Stimulated activated CD4-positive, alpha-beta T cell treated with anti-CD3 and anti-CD28 coated beads, Interleukin-2, amount 100 ng/mL, for 48 hours (primary cell): Measurements from ENCODE around the gene GNB4.

ENCODE experiments used
- DNase-seq, 2 donors: peaks; one replicate each; pipeline ENCODE4 v3.0.0-alpha.2; 2020

GNB4 gene

DNA sequence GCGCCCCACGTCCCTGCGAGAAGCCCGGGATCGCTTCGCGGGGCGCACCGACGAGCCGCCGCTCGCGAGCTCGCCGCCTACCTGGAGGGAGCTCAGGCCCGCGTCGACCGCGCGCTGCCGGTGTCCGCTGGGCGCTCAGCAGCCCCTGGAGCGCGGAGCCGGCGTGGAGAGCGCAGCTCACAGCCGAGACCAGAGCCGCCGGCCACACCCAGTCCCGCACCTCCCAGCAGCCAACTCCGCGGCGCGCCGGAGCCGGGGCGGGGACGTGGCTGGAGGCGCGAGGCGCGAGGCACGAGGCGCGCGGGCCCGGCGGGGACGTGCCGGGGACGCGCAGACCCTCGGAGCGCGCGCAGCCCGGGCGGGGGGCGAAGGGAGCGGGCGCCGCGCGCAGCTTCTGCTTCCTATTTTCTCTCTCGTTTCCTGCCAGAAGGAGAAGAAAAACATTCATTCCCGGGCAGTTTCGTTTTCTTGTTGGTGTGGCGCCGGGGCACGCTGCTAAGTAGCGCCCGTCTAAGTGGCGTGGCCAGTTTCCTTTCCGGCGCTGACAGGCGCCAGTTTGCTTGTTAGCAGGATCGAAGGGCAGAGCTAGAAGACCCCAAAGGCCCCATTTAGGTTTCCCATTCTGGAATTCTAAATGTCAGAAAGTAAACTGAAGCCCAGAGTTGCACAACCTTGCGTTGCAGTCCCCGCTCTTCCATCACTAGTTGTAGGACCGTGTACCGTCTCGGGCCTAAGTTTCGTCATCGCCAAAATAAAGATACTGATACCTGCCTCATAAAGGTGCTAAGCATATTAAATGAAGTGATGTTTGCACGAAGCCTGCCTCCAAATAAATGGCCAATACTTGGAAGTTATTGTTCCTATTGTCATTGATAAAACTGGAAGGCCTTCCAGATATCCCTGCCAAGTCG lies at the start of gene GNB4:
Gene GNB4, minus strand, starts transcription at position 206 of the 911 bp plus-strand sequence. CDS start 25,270 bp downstream, outside the sequence.
- DNase-seq, result peak; percentile 15 to 41

DNA sequence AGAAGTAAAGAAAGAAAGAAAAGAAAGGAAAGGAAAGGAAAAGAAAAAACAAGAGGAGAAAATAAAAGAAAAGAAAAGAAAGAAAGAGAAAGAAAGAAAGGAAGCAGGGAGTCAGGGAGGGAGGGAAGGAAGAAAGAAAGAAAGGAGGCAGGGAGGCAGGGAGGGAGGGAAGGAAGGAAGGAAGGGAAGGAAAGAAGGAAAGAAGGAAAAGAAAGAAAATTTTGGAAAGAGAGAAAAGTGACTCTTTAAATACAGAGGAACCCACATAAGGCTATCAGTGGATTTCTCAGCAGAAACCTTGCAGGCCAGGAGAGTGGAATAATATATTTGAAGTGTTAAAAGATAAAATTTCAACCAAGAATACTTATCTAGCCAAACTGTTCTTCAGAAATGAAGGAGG lies 44.2 kb upstream of the GNB4 start:
- no peak for DNase-seq

DNA sequence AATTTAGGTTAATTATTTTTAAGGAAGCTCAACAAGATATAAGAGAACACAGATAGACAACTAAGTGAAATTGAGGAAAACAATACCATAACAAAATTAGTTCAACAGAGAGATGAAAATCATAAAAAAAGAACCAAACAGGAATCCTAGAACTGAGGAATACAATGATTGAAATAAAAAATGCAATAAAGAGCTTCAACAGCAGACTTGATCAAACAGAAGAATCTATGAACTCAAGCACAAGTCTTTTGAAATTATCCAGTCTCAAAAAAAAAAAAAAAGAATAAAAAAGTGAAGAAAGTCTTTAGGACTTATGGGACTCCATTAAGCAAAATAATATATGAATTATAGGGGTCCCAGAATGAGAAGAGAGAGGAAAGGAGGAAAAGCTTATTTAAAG lies 42.0 kb upstream of the GNB4 start:
- no peak for DNase-seq

DNA sequence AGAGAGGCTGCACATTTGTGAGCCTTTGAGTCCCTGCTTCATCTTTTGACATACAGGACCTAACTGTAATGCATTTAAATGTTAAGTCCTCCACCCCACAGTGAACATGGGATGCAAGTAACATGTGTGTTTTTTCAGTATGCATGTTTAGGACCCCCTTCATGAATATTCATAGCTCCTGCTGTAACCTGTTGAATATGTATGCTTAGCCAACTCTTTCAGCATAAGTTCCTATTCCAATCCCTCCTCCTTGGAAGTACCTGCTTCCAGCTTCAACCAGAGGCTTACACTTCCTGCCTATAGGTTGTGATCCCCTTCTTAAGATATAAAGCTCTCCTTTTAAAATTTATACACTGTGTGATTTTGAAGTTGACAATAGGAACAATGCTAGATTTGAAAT lies 36.9 kb upstream of the GNB4 start:
- DNase-seq, result no peak

DNA sequence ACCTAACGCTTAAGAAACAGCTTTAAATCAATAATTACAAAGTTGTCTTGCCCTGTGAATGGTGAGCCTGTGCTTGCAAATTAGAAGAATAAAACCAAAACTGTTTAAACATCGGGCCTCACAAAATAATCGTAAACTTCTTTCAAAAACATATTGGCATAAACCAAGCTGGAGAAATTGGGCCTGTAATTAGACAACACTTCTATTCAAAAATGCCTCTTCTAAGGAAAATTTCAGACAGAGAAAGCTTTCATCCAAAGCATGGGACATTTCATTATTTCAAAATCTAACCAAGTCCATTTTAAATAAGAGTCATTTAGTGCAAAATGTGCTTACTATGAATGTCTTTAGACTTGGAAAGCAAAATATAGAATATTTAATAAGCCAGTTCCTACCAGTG lies 35.5 kb upstream of the GNB4 start:
- no peak for DNase-seq

DNA sequence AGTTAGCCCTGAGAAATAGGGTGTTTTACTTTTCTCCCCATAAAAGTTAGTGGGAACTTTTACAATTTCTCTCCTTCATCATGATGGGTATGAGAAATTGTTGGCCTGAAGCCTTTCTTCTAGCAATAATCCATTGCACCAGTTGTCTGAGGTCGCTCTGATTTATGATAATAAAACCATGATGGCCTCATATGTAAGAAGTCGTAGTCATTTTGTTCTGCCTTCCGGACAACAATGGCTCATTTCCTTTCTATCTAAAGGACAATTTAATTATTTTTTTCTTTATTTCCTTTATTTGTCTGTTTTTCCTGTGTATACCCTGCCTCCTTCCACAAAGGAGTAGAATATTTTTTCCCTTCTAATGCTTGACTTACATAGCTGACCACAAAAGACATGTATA lies 31.6 kb upstream of the GNB4 start:
- DNase-seq, result no peak

DNA sequence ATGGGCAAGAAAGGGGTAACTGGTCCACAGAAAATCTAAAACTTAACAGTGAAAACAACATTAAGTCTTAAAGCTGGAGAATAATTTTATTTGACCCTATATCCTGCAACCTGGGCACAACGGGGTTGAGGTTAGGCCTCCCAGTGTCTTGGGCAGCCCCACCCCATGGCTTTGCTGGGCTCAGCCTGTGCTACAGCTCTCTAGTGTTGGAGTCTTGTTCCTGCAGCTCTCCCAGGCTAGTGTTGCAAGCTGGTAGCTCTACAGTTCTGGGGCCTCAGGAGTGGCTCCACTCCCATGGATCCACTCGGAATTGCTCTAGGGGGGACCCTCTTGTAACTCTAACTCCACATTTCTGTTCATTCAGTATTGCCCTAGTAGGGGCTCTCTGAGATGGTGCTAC lies 24.9 kb upstream of the GNB4 start:
- no peak for DNase-seq

DNA sequence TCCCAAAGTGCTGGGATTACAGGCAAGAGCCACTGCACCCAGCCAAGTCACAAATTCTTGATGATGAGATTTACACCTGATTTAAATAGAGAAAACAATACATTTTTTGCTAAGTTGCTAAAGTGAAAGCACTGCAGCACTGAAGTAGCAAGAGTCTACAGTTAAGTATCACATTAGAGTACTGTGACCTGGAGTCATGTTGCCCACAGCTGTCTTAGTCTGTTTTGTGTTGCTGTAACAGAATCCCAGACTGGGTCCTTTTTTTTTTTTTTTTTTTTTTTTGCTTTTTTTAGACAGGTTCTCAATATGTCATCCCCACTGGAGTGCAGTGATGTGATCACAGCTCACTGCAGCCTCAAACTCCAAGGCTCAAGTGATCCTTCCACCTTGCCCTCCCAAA lies 23.2 kb upstream of the GNB4 start:
- no peak for DNase-seq

DNA sequence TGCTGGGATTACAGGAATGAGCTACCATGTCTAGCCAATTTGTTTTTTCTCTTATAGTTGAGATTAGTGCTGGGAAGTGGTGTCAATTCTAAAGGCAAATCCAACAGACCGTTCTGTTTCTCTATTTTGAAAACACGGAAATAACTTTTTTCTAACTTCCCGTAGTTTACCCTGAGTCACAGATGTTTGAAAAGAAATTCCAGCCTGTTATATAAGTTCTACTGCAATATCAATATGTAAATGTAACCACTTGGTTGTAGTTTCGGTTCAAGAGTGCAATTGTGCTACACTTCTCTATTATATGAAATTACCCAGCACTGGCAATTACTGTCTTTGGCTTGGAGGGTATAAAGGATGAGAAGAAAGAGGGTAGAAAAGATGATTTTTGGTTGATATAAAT lies 22.3 kb upstream of the GNB4 start:
- DNase-seq, result no peak

DNA sequence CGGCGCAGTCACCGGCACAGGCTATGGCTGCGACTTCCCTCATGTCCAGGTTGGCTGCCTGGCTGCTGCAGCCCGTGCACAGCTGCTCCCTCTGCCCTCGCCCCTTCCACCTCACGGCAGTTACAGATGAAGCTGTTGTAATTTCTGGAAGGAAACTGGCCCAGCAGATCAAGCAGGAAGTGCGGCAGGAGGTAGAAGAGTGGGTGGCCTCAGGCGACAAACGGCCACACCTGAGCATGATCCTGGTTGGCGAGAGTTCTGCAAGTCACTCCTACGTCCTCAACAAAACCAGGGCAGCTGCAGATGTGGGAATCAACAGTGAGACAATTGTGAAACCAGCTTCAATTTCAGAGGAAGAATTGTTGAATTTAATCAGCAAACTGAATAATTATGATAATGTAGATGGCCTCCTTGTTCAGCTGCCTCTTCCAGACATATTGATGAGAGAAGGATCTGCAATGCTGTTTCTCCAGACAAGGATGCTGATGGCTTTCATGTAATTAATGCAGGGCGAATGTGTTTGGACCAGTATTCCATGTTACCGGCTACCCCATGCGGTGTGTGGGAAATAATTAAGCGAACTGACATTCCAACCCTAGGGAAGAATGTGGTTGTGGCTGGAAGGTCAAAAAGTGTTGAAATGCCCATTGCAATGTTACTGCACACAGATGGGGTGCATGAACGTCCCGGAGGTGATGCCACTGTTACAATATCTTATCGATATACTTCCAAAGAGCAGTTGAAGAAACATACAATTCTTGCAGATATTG lies 13.2 kb upstream of the GNB4 start:
- no peak for DNase-seq

DNA sequence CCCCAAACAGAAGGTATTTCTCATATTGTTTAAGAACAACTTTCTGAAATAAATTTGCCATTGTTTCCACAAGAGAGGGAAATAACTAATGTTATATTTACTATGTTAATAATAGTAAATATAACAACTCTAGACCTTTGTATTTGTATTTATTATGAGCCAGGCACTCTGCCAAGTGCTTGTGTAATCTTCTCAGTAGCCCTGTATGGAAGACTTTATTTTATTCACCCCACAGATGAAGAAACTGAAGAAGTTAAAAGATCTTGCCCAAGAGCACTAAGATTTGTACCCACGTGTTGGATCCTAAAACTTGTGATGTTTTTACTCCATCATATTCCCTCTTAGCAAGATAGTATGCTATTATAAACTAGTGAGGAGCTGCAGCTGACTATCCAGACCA lies 12.0 kb upstream of the GNB4 start:
- DNase-seq, result no peak

DNA sequence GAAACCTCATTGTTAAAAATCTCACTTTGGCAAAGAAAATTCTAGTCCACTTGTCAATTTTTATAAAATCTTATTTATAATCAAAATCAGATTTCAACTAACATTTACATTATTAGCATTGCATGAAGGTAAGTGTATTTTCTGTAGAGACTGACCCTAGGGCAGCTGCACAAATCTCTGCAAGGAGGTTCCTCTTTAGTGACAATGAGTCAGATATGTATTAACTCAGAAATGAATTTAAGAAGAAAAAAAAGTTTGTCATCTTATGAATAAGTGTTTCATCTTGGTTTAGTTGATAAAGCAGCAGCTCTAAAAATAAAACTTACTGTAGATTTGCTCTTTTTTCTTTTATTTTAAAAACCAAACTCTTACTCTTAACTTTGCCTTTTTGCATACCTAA lies 9.0 kb upstream of the GNB4 start:
- no peak for DNase-seq

DNA sequence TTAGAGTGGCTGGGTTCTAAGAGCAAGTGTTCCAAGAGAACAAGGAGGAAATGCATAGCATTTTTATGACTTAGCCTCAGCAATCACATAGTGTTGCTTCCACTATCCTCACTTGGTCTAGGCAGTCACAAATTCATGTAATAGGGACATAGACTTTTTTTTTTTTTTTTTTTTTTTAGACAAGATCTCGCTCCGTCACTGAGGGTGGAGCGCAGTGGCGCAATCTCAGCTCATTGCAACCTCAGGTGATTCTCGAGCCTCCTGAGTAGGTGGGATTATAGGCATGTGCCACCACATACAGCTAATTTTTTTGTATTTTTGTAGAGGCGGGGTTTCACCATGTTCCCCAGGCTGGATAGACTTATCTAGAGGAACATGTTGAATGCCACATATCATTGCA lies 4.7 kb upstream of the GNB4 start:
- no peak for DNase-seq

DNA sequence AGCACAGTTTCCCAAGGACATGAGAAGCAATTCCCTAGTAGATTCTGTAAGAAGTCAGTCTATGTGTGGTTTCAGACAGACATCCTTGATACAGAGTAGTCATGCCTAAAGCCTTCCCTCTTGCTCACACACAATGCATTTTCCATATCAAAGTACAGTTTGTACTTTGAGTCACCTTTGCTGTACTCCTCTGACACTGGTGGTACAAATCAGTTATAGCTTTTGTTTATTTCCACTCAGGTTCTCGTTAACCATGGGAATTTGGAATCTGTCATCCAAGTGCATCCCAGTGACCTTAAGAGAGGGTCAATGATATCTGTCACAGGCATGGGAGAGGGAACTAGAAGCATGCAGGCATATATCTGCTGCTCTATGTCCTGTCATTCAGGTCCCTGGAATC lies 3.6 kb upstream of the GNB4 start:
- DNase-seq, result no peak

DNA sequence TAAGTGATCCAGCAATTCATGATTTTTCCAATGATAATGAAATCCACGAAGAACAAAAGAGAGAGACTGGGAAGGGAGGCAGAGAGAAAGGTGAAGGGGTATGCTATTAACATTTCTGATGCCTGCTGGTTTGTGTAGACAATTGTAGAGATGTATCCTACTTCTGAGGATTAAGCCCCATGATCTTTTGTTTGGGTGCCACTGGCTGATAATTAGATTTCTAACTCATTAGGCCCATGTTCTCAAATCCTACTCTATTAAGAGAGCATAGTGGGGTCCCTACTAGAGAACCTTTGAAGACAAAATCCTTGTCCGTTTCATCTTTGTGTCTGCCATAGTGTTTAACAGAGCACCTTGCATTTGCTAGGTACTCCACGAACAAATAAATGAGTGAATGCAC lies 2.7 kb upstream of the GNB4 start:
- DNase-seq, result no peak

DNA sequence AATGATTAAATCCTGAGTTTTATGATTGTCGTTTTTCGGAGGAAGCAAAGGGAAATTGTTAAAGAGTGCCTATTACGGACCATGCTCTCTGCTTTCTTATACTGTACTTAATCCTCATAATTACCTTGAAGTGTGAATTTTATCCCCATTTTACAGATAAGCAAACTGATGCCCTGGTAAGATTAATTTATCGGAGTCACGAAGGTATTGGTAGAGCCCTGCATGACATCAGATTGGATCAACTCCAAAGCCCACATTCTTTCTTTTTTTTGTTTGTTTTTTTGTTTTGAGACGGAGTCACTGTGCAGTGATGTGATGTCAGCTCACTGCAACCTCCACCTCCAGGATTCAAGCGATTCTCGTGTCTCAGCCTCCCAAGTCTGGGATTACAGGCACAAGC lies 1.6 kb upstream of the GNB4 start:
- no peak for DNase-seq

DNA sequence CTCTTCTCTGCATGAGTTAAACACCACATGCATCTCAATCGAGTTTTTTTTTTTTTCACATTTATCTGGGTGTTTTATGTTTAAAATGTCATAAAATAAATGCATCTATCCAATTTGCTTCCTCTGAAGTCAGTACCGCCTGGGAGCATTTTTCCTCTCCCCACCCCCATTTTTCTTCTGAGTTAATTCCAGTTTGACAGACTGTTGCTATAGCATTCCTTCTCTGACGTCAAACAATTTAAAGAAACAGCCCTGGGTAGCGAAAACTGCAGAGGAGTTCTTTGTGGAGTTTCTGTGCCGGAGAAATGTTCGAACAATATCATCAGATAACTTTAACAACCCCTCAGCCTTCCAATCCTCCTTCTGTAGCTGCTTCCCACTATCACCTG lies 900 bp upstream of the GNB4 start:
- DNase-seq, result no peak

DNA sequence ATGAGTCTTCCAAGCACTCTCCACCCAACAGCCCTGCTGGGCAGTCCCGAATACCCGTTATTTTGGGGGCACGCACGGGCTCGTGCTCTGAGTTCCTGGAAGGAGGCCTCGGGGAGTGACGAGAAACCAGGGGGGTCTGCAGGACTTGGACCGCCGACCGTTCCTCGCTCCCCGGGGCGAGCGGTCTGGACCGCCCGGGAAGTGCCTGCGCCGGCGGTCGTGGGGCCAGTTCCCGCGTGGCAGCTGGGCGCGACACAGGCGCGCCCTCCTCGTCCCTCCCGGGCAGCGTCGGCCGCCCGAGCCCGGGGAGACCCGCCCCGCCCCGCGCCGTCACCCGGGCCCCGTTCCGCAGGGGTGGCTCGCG lies 387 bp downstream of the GNB4 start:
- peak in 1 of 2 donors; percentile 6 for DNase-seq

DNA sequence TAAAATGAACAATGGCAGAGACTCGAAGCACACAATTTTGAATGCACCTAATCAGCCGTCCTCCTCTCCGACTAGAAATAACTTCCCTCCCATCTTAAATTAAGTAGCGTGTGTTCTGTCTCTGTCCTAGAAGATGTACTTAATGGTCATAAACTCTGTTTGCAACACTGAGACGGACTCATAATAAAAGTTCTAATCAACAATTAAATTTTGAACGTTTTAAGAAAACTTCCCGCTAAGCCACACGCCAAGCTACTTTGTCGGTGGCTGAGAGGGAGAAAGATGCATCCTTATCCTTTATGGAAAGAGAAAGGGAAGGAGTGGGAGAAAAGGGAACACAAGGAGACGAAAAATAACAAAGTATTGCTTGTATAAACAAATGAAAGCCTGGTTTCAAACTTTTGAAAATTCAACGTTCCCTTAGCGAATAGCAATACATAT lies 989 bp downstream of the GNB4 start:
- DNase-seq, result no peak

DNA sequence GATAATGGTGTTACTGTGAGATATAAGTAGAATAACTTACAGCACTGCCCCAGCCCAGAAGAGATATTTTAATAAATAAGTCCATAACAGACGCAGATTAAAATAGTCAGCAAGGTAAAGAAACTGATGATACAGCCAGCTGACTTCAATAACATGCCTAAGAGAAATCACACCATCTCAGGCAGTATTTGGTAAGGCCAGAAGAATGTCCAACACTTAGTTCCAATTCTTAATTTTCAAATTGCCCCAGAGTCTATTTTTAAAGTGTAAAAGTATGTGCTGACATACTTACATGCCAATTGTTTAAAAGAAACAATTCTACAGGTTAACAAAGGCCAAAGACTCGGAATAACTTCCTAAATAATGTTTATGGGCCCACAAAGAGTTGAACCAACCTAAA lies 1.6 kb downstream of the GNB4 start:
- no peak for DNase-seq

DNA sequence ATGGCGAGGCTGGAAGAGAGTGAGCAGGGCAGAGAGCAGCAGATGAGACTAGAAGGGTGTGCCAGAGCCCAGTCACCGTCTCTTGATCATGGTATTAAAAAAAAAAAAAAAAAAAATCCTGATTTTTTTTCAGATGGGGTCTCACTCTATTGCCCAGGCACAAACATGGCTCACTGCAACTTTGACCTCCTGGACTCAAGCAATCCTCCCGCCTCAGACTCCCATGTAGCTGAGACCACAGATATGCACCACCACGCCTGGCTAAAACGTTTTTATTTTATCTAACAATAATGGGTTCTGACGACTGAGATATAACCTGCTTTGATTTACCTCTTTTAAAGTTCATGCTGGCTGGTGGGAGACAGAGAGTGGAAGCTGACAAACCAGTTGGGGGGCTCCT lies 4.0 kb downstream of the GNB4 start:
- no peak for DNase-seq

DNA sequence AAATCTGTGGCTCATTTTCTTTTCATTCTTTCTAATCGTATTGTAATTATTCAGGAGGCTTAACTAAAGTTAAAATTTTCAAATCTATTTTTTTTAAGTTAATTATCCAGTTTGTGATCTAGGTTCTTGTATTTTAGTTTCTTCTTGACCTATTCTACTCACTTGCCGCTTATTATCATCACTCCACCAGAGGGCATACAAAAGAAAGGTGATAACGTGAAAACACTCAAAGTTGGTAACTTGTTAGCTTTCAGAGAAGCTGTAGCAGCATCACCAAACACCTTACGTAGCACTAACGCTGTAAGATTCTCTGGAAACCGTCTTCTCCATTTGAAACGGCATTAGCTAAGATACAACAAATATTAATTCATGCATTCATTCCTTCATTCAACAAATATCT lies 4.8 kb downstream of the GNB4 start:
- DNase-seq, result no peak

DNA sequence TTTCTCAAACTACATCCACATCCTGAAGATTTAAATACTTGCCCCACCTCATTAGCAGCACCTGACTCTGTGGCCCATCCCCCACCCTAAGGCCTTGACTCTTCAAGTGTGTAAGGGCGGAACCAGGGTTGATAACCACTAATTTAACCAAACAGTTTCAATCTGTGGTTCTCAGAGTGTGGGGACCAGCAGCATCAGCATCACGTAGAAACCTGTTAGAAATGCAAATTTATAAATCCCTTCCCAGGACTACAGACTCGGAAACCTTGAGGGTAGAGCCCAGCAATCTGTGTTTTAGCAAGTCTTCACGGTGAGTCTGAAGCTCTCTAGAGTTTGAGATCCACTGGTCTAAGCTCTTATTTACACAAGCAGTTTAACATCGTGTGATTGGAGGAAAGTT lies 12.4 kb downstream of the GNB4 start:
- no peak for DNase-seq

DNA sequence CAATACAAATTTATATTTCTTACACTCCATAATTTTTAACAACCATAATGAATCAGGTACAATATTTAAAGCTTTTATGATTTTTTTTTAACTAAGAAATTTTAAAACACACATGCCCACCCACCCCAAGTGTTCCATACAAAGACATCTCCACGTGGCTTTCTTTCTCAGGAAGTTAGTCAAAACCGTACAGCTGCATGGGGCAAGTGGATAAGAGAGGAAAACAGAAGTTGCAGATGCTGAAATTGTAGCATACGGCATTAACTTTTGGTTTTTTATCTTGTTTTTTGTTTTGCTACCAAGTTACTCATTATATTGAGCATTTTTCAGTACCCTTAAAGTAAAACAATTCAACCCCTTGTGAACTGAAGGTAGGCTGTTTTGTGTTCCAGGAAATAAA lies 14.8 kb downstream of the GNB4 start:
- DNase-seq, result no peak
